Uterus (tissue), 2 donors: ENCODE data around the gene RALGPS2.

Source experiments
- POLR2A ChIP-seq, 2 donors: fragments of 450-650 bp; IDR thresholded peaks; one replicate each; pipeline ENCODE4 v1.6.1; 2016; ENCODE audit warnings: antibody characterized with exemption in 2 of 2, mild to moderate bottlenecking in 1 of 2, moderate library complexity in 1 of 2
- TF ChIP-seq, protein P1 (sequence below), 4 experiments: fragments of 200-600 bp in 2 of 4; fragments of 450-650 bp in 2 of 4; sonication (generic) in 2 of 4; IDR thresholded peaks; one replicate each; pipeline ENCODE4 v1.5.1; 2016 to 2019; ENCODE audit warnings: antibody characterized with exemption in 4 of 4, mild to moderate bottlenecking in 2 of 4, moderate library complexity in 1 of 4

DNA sequence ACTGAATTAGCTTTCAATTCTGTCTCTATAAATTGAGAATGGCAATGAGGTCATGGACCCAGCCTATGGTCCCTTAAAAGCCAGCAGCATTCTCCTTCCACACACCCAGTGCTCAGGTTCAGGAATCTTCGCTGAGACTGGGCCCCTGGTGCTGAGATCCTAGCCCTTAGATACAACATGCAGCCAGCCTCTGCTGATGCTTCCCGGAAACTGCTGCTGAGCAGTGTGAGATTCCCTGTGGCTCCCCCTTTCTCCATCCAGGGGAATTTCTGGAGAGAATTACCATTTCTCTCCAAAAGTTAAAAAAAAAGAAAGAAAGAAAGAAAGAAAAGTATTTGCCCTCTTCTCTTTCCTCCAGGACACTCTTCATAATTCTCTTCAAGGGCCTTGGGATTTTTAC, 31.7 kb upstream of the RALGPS2 start:
- TF ChIP-seq, protein P1, sequence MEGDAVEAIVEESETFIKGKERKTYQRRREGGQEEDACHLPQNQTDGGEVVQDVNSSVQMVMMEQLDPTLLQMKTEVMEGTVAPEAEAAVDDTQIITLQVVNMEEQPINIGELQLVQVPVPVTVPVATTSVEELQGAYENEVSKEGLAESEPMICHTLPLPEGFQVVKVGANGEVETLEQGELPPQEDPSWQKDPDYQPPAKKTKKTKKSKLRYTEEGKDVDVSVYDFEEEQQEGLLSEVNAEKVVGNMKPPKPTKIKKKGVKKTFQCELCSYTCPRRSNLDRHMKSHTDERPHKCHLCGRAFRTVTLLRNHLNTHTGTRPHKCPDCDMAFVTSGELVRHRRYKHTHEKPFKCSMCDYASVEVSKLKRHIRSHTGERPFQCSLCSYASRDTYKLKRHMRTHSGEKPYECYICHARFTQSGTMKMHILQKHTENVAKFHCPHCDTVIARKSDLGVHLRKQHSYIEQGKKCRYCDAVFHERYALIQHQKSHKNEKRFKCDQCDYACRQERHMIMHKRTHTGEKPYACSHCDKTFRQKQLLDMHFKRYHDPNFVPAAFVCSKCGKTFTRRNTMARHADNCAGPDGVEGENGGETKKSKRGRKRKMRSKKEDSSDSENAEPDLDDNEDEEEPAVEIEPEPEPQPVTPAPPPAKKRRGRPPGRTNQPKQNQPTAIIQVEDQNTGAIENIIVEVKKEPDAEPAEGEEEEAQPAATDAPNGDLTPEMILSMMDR (IDR thresholded peaks at IDR 0.05), result no peak
- no peak for TF ChIP-seq POLR2A (IDR thresholded peaks at IDR 0.05)
